K562 (cell line): ENCODE data around the gene PPP4R3B. TPM values are rescaled to one million over a fixed set of nuclear protein-coding genes. Genes with fewer than 3 reads are reported as not detected.

Experiments
- BRF1 ChIP-seq: IDR thresholded peaks from 3 replicates; pipeline ENCODE4 v1.6.1; 2011; ENCODE audit warnings: borderline replicate concordance, mild to moderate bottlenecking; ENCODE audit not compliant: insufficient read length; ENCODE audit errors: extremely low read depth
- CBX3 ChIP-seq, 2 experiments: IDR thresholded peaks; 1 replicate in 1 of 2; 2 replicates in 1 of 2; pipeline ENCODE4 v1.6.1; 2012; ENCODE audit warnings: inconsistent platforms in 2 of 2, low read length in 2 of 2, borderline replicate concordance in 1 of 2, control low read depth in 1 of 2
- CTCF ChIP-seq, 3 experiments: IDR thresholded peaks in 2 of 3; conservative IDR thresholded peaks in 1 of 3; 2 replicates each; pipeline ENCODE4 v1.5.1; 2011 to 2012; ENCODE audit warnings: low read length in 3 of 3, mild to moderate bottlenecking in 3 of 3, control low read depth in 2 of 3, improper control_type of control experiment in 1 of 3, inconsistent platforms in 1 of 3, low read depth in 1 of 3, mixed read lengths in 1 of 3, moderate library complexity in 1 of 3; ENCODE audit not compliant: insufficient read depth in 2 of 3
- CXXC5 ChIP-seq: fragments of 250-450 bp; sonication (Bioruptor Pico); IDR thresholded peaks from 2 replicates; pipeline ENCODE4 v1.8.0; 2022; ENCODE audit warnings: inconsistent platforms, mild to moderate bottlenecking, moderate library complexity
- FOXJ2 ChIP-seq: fragments of 200-800 bp; sonication (Bioruptor generic); IDR thresholded peaks from 2 replicates; pipeline ENCODE4 v1.6.1; 2016; ENCODE audit warnings: missing genetic modification characterization, missing compliant biosample characterization
- HDAC6 ChIP-seq: IDR thresholded peaks from 2 replicates; pipeline ENCODE4 v1.6.1; 2012; ENCODE audit warnings: low read depth, mild to moderate bottlenecking, control low read depth, inconsistent platforms, low read length, moderate library complexity
- IFI16 ChIP-seq: fragments of 250-450 bp; sonication (Bioruptor Pico); IDR thresholded peaks from 2 replicates; pipeline ENCODE4 v2.1.2; 2022; ENCODE audit warnings: mild to moderate bottlenecking, inconsistent platforms
- MAX ChIP-seq: sonication (generic); formaldehyde crosslinking; IDR thresholded peaks from 2 replicates; pipeline ENCODE4 v1.9.0; 2022; ENCODE audit warnings: mild to moderate bottlenecking, missing genetic modification reagents
- MCM3 ChIP-seq: fragments of 450-650 bp; IDR thresholded peaks from 2 replicates; pipeline ENCODE4 v1.6.1; 2016
- PHB ChIP-seq: fragments of 250-450 bp; sonication (Bioruptor Pico); IDR thresholded peaks from 2 replicates; pipeline ENCODE4 v1.5.0; 2021
- RFX5 ChIP-seq: IDR thresholded peaks from 2 replicates; pipeline ENCODE4 v1.6.1; 2011; ENCODE audit warnings: low read depth, mild to moderate bottlenecking, improper control_type of control experiment, low read length
- SFPQ ChIP-seq: fragments of 200-400 bp; formaldehyde crosslinking; IDR thresholded peaks from 2 replicates; pipeline ENCODE4 v1.6.1; 2017; ENCODE audit warnings: mild to moderate bottlenecking, low read depth, low read length, moderate library complexity
- SMARCA5 ChIP-seq: fragments of 450-650 bp; IDR thresholded peaks from 2 replicates; pipeline ENCODE4 v1.6.1; 2016
- SP1 ChIP-seq: sonication (generic); formaldehyde crosslinking; IDR thresholded peaks from 2 replicates; pipeline ENCODE4 v1.8.1; 2022; ENCODE audit warnings: mild to moderate bottlenecking, missing genetic modification reagents
- SUPT5H ChIP-seq: fragments of 450-650 bp; IDR thresholded peaks from 2 replicates; pipeline ENCODE4 v1.6.1; 2016
- TAF7 ChIP-seq: fragments of 450-650 bp; IDR thresholded peaks from 2 replicates; pipeline ENCODE4 v1.6.1; 2016; ENCODE audit warnings: missing genetic modification characterization, missing compliant biosample characterization
- TCFL5 ChIP-seq: fragments of 250-450 bp; sonication (Bioruptor Pico); conservative IDR thresholded peaks from 2 replicates; pipeline ENCODE4 v1.6.1; 2021; ENCODE audit warnings: mild to moderate bottlenecking, moderate library complexity, matching md5 sums
- ZNF184 ChIP-seq: sonication (generic); formaldehyde crosslinking; IDR thresholded peaks from 2 replicates; pipeline ENCODE4 v1.5.0; 2020; ENCODE audit warnings: missing genetic modification reagents
- ZNF586 ChIP-seq: fragments of 450-650 bp; formaldehyde crosslinking; conservative IDR thresholded peaks from 2 replicates; pipeline ENCODE4 v1.4.0; 2020; ENCODE audit warnings: mild to moderate bottlenecking, moderate library complexity
- ZNF696 ChIP-seq: fragments of 250-450 bp; sonication (Bioruptor Pico); conservative IDR thresholded peaks from 2 replicates; pipeline ENCODE4 v1.4.0; 2020; ENCODE audit warnings: mild to moderate bottlenecking, moderate library complexity
- ZNF79 ChIP-seq: fragments of 250-450 bp; sonication (Bioruptor Pico); IDR thresholded peaks from 2 replicates; pipeline ENCODE4 v1.4.0; 2020; ENCODE audit warnings: low read depth, mild to moderate bottlenecking, moderate library complexity
- polyA plus RNA-seq, 8 experiments: library from polyadenylated mRNA; depleted of rRNA in 4 of 8; stranded (reverse) in 5 of 8; unstranded in 3 of 8; fragments of >200 nt; fragmentation: Nextera tagmentation in 2 of 8; fragmentation: Illumina TruSeq in 1 of 8; extraction: Ambion mirVana in 2 of 8; extraction: Trizol in 1 of 8; gene quantifications; 2 replicates each; pipeline versions ENCODE4 v1.2.1 to v1.2.3, GENCODE V29; 2011 to 2014; ENCODE audit warnings: inconsistent platforms in 1 of 8, missing spikeins in 1 of 8
- total RNA-seq, 7 experiments: library from RNA; depleted of rRNA in 6 of 7; stranded (reverse); fragments of >200 nt in 6 of 7; fragmentation: Illumina TruSeq in 2 of 7; extraction: Trizol in 2 of 7; gene quantifications; 2 replicates each; pipeline versions ENCODE4 v1.2.1 to v1.2.3, GENCODE V29; 2011 to 2021; ENCODE audit warnings: low replicate concordance in 1 of 7

PPP4R3B gene
- total and polyA plus RNA-seq, 9 of the 15 experiments (the other 6 are each of a cell fraction or from before 2014, with no cell fraction given), result 13.2 to 59.2 (median 41.9) TPM

- no peak for TF ChIP-seq IFI16 (CRISPR knock-in tag)
- no peak for TF ChIP-seq HDAC6
- no peak for TF ChIP-seq TCFL5 (CRISPR knock-in tag)
- TF ChIP-seq SP1 (CRISPR knock-in tag), result peak; percentile 98
- TF ChIP-seq ZNF184 (CRISPR knock-in tag), result no peak
- TF ChIP-seq SMARCA5, result no peak
- no peak for TF ChIP-seq BRF1
- no peak for TF ChIP-seq SFPQ
- TF ChIP-seq ZNF586 (CRISPR knock-in tag), result no peak
- TF ChIP-seq CBX3 (IDR thresholded peaks at IDR 0.05; ENCODE audit: borderline replicate concordance in 1 of 2, low read length in 2 of 2), result 0 out of 3 replicates have a peak, but pooled peaks of 1 of the 2 experiments have one; percentile 14
- TF ChIP-seq MAX (CRISPR knock-in tag), result peak; percentile 93
- peak; percentile 90 for TF ChIP-seq SUPT5H
- peak; percentile 92 for TF ChIP-seq CXXC5
- TF ChIP-seq ZNF696 (CRISPR knock-in tag), result no peak
- TF ChIP-seq ZNF79 (CRISPR knock-in tag), result 0 out of 2 replicates have a peak, but pooled peaks have one; percentile 30
- no peak for TF ChIP-seq MCM3
- peak; percentile 21 to 49 (median 48); a peak in 3 of 6 replicates for TF ChIP-seq CTCF (IDR thresholded peaks at IDR 0.05 in 2 of 3, conservative IDR thresholded peaks at IDR 0.05 in 1 of 3; ENCODE audit: insufficient read depth in 2 of 3, low read depth in 1 of 3, low read length in 3 of 3)
- TF ChIP-seq RFX5, result no peak
- TF ChIP-seq FOXJ2 (tag), result 0 out of 2 replicates have a peak, but pooled peaks have one; percentile 34
- TF ChIP-seq TAF7 (tag), result peak; percentile 90
- TF ChIP-seq PHB, result no peak
- TF ChIP-seq, all 486 proteins: peak for 189
These were observed at the start of gene PPP4R3B (continued) for GRCh38 chr2:55617175-55618024.
